ENCODE results near the gene CANT1. TPM values are rescaled to one million over a fixed set of nuclear protein-coding genes. Genes with fewer than 3 reads are reported as not detected.

Gene CANT1
- total RNA-seq, 1 experiment from 2014 or later, result 97.1 TPM

- Histone ChIP-seq H3K9me2 (ENCODE audit: insufficient read depth) (no peaks in the 10 kb centered on the region), H3K4me2 (ENCODE audit: low read length) (no peak overlapping the region), H3K36me3 (ENCODE audit: control insufficient read depth in 1 of 2, insufficient read depth in 2 of 2, low read length in 2 of 2) (no peaks in the 10 kb centered on the region), H2AFZ (ENCODE audit: low read depth, low read length, poor library complexity, severe bottlenecking) (no peak overlapping the region), H3K27ac (ENCODE audit: low read depth, low read length) (no peak overlapping the region), H4K20me1 (ENCODE audit: insufficient read depth) (no peaks in the 10 kb centered on the region), H3K4me3 (replicated peaks in 1 of 2; ENCODE audit: low read depth in 1 of 2, low read length in 2 of 2) (no peak overlapping the region), H3K79me2 (ENCODE audit: insufficient read depth, low read length) (no peaks in the 10 kb centered on the region), H3K27me3 (ENCODE audit: insufficient read depth, low read length) (no peaks in the 10 kb centered on the region), H3K9me3 (ENCODE audit: control insufficient read depth in 1 of 2, insufficient read depth in 1 of 2, low read depth in 1 of 2, low read length in 2 of 2) (no peaks in the 10 kb centered on the region), H3K4me1 (ENCODE audit: control insufficient read depth in 1 of 2, insufficient read depth in 2 of 2, low read length in 2 of 2) (peaks cover 0 to 8% of the 10 kb centered on the region in 2 experiments; a peak in 1 of 4 replicates), H3K9ac (ENCODE audit: low read length) (no peak overlapping the region)
- no peak for ATAC-seq
- CTCF ChIA-PET, result no interaction called here
- BruUV-seq (replicated peaks), result no TSS peak
- RAD21 ChIA-PET (ENCODE audit: low non-redundant PET in 1 of 2, low total read pairs in 2 of 2, uncharacterized antibody in 2 of 2, unreplicated experiment in 2 of 2), result interaction anchor here in 1 of 2 experiments (0.6 kb wide), 1 partner anchor 45 kb away, joined by 7 read pairs; no protein-coding TSS in a partner anchor
- POLR2A ChIA-PET, result no interaction called here
- no peak for DNase-seq (ENCODE audit: low read depth, low spot score)
- TF ChIP-seq JUND (IDR thresholded peaks at IDR 0.05) (no peak), CTCF (IDR thresholded peaks at IDR 0.05 in 2 of 3, conservative IDR thresholded peaks at IDR 0.05 in 1 of 3; ENCODE audit: borderline replicate concordance in 1 of 3, insufficient read depth in 1 of 3, low read depth in 2 of 3, low read length in 2 of 3) (no peak), ZFX (IDR thresholded peaks at IDR 0.05) (no peak), POLR2AphosphoS5 (IDR thresholded peaks at IDR 0.05; ENCODE audit: low read depth, low read length) (no peak), SRF (IDR thresholded peaks at IDR 0.05; ENCODE audit: low read depth) (no peak), FOSL1 (IDR thresholded peaks at IDR 0.05; ENCODE audit: low read depth) (no peak), YY1 (IDR thresholded peaks at IDR 0.05; ENCODE audit: extremely low read depth, insufficient replicate concordance, low read depth, low read length) (no peak)
- TF ChIP-seq, protein P1, sequence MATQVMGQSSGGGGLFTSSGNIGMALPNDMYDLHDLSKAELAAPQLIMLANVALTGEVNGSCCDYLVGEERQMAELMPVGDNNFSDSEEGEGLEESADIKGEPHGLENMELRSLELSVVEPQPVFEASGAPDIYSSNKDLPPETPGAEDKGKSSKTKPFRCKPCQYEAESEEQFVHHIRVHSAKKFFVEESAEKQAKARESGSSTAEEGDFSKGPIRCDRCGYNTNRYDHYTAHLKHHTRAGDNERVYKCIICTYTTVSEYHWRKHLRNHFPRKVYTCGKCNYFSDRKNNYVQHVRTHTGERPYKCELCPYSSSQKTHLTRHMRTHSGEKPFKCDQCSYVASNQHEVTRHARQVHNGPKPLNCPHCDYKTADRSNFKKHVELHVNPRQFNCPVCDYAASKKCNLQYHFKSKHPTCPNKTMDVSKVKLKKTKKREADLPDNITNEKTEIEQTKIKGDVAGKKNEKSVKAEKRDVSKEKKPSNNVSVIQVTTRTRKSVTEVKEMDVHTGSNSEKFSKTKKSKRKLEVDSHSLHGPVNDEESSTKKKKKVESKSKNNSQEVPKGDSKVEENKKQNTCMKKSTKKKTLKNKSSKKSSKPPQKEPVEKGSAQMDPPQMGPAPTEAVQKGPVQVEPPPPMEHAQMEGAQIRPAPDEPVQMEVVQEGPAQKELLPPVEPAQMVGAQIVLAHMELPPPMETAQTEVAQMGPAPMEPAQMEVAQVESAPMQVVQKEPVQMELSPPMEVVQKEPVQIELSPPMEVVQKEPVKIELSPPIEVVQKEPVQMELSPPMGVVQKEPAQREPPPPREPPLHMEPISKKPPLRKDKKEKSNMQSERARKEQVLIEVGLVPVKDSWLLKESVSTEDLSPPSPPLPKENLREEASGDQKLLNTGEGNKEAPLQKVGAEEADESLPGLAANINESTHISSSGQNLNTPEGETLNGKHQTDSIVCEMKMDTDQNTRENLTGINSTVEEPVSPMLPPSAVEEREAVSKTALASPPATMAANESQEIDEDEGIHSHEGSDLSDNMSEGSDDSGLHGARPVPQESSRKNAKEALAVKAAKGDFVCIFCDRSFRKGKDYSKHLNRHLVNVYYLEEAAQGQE (IDR thresholded peaks at IDR 0.05; ENCODE audit: low read depth), result no peak
- intact Hi-C loops (cut with micrococcal nuclease), result no loop called here
Measured at GRCh38 chr17:79047923-79048825, 38.6 kb upstream of the CANT1 start.

Data from HCT116 (cell line).